ENCODE measurements around the gene ABCD1. TPM values are rescaled to one million over a fixed set of nuclear protein-coding genes. Genes with fewer than 3 reads are reported as not detected.

The ABCD1 gene
- total and polyA plus RNA-seq, 9 of the 15 experiments (the other 6 are each of a cell fraction or from before 2014, with no cell fraction given) = 0.07 to 6.9 (median 2.2) TPM

- ATAC-seq = no peak
- Histone ChIP-seq H3K79me2 (ENCODE audit: control insufficient read depth, insufficient read depth, low read length) (0 out of 3 replicates have a peak, but pooled peaks cover 3% of the 10 kb centered on the region), H3K9ac (ENCODE audit: insufficient read depth in 1 of 2, low read depth in 2 of 2, low read length in 2 of 2) (no peak overlapping the region), H3K4me1 (replicated peaks in 1 of 2; ENCODE audit: control insufficient read depth in 2 of 2, insufficient read depth in 2 of 2, low read length in 2 of 2) (no peaks in the 10 kb centered on the region), H3K27me3 (ENCODE audit: control insufficient read depth in 2 of 2, insufficient read depth in 2 of 2, low read length in 2 of 2) (no peaks in the 10 kb centered on the region), H3K36me3 (ENCODE audit: control insufficient read depth, insufficient read depth, low read length) (peaks cover 72% of the 10 kb centered on the region; the same call in 1 of the 3 replicates), H3K27ac (ENCODE audit: extremely low read depth, low read depth, low read length) (no peak overlapping the region), H3K9me1 (ENCODE audit: control insufficient read depth, insufficient read depth, low read length) (no peaks in the 10 kb centered on the region), H3K4me3 (no peak overlapping the region), H3K9me3 (replicated peaks; ENCODE audit: control insufficient read depth, insufficient read depth, low read depth, low read length) (no peaks in the 10 kb centered on the region), H4K20me1 (replicated peaks; ENCODE audit: control insufficient read depth, insufficient read depth, low read length) (no peaks in the 10 kb centered on the region), H3K4me2 (ENCODE audit: insufficient read depth, low read length) (no peak overlapping the region), H2AFZ (ENCODE audit: low read depth, low read length) (no peak overlapping the region)
- no peak for DNase-seq (ENCODE audit: extremely low read depth in 1 of 4, low spot score in 3 of 4)
- no TSS peak for BruUV-seq (replicated peaks)
- 80% methylated on average over 18 of the region's 23 CpGs for WGBS (ENCODE audit: insufficient coverage, low coverage, missing lambda C conversion rate)
- intact Hi-C loops (cut with micrococcal nuclease) = no loop called here
- ChIA-PET CTCF (ENCODE audit: low intra/inter-chr PET ratio) (no interaction called here), POLR2A (interaction anchor here (0.6 to 0.7 kb wide), 2 partner anchors 58 to 272 kb away, joined by 3 read pairs; no protein-coding TSS in a partner anchor)
- no peak for FAIRE-seq
- TF ChIP-seq POLR2G (IDR thresholded peaks at IDR 0.05; ENCODE audit: low read depth, low read length) = 0 out of 2 replicates have a peak, but pooled peaks have one; percentile 1
- TF ChIP-seq ZNF584 (CRISPR knock-in tag; IDR thresholded peaks at IDR 0.05; ENCODE audit: low read depth) = no peak
- in situ Hi-C loops (cut with MboI) = no loop called here
Observed at GRCh38 chrX:153702336-153703035, 22.2 kb upstream of the ABCD1 start.

- intact Hi-C loops (cut with micrococcal nuclease) = no loop called here
- peaks cover 77% of the 10 kb centered on the region; the same call in 1 of the 3 replicates for H3K36me3 ChIP-seq (ENCODE audit: control insufficient read depth, insufficient read depth, low read length)
- DNase-seq (ENCODE audit: extremely low read depth in 1 of 4, low spot score in 3 of 4) (no peak), FAIRE-seq (no peak), ATAC-seq (no peak)
- BruUV-seq (replicated peaks) = no TSS peak
- H3K27me3 ChIP-seq (ENCODE audit: control insufficient read depth in 2 of 2, insufficient read depth in 2 of 2, low read length in 2 of 2) = no peaks in the 10 kb centered on the region
- peaks cover 7% of the 10 kb centered on the region; the same call in 1 of the 3 replicates for H3K79me2 ChIP-seq (ENCODE audit: control insufficient read depth, insufficient read depth, low read length)
- POLR2A ChIA-PET = no interaction called here
- no peaks in the 10 kb centered on the region for H3K9me1 ChIP-seq (ENCODE audit: control insufficient read depth, insufficient read depth, low read length)
- no peaks in the 10 kb centered on the region for H4K20me1 ChIP-seq (replicated peaks; ENCODE audit: control insufficient read depth, insufficient read depth, low read length)
- in situ Hi-C loops (cut with MboI) = no loop called here
- H3K9ac ChIP-seq (ENCODE audit: insufficient read depth in 1 of 2, low read depth in 2 of 2, low read length in 2 of 2) = no peak overlapping the region
- TF ChIP-seq RBFOX2 (IDR thresholded peaks at IDR 0.05; ENCODE audit: low read depth, low read length) = peak; percentile 31; the same call in 1 of the 2 replicates
- TF ChIP-seq SMARCA5 (IDR thresholded peaks at IDR 0.05) = no peak
- no peaks in the 10 kb centered on the region for H3K9me3 ChIP-seq (replicated peaks; ENCODE audit: control insufficient read depth, insufficient read depth, low read depth, low read length)
- WGBS (ENCODE audit: insufficient coverage, low coverage, missing lambda C conversion rate) = 87% methylated on average over 3 of the region's 16 CpGs
- H2AFZ ChIP-seq (ENCODE audit: low read depth, low read length) = no peak overlapping the region
- H3K4me3 ChIP-seq = no peak overlapping the region
- H3K27ac ChIP-seq (ENCODE audit: extremely low read depth, low read depth, low read length) = no peak overlapping the region
- no peaks in the 10 kb centered on the region for H3K4me1 ChIP-seq (replicated peaks in 1 of 2; ENCODE audit: control insufficient read depth in 2 of 2, insufficient read depth in 2 of 2, low read length in 2 of 2)
- CTCF ChIA-PET (ENCODE audit: low intra/inter-chr PET ratio) = no interaction called here
- H3K4me2 ChIP-seq (ENCODE audit: insufficient read depth, low read length) = no peak overlapping the region
Observed at GRCh38 chrX:153703036-153703370, 21.7 kb upstream of the ABCD1 start.
